GM18517 (cell line): Measurements from ENCODE around the gene BABAM2.
"Not testable (repeated sequence)": the region's sequence is repeated elsewhere in the genome, so short reads cannot be mapped to it uniquely, and the experiment has no call there.

ENCODE experiments used
- ATAC-seq: cut with Tn5 transposase; IDR thresholded peaks from one replicate; pipeline ENCODE4 v1.9.1; 2021; ENCODE audit warnings: mild to moderate bottlenecking, moderate library complexity; ENCODE audit not compliant: unreplicated experiment

BABAM2 gene

DNA sequence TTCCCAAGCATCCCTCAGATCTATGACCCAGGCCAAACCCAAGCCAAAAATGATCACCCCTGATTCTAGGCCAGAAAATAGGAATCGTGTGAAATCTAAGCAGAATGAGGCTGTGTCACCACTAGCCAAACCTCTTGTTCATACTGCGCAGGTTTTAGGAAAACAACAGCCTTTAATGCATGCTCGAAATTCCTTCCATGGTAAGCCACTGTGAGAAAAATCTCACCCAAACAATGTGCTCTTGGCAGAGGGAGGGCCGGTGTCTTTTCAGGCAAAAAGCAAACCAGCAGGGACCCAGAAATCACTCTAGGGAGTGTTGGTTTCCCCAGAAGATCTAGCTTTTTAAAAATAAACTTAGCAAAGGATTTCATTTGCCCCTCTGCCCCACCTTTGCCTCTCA is 430.9 kb downstream of the BABAM2 start:
- no peak for ATAC-seq

DNA sequence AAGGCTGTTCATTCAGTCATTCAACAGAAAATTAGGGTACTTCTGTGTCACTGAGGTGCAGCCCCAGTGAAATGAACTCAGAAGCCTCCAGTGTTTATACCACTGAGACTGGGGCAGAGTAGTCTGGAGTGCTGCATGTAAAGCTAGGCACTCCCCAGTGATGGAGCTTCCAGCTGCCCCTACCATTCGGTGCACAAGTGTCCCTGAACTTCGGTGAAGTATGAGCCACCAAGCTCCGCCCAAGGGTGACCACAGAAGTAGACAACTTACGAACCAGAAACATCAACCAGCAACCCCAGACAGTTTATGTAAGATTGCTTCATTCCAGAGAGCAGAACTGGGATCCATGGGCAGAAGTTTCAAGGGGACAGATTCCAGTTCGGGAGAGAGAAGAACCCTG is 431.5 kb downstream of the BABAM2 start:
- ATAC-seq, result no peak

DNA sequence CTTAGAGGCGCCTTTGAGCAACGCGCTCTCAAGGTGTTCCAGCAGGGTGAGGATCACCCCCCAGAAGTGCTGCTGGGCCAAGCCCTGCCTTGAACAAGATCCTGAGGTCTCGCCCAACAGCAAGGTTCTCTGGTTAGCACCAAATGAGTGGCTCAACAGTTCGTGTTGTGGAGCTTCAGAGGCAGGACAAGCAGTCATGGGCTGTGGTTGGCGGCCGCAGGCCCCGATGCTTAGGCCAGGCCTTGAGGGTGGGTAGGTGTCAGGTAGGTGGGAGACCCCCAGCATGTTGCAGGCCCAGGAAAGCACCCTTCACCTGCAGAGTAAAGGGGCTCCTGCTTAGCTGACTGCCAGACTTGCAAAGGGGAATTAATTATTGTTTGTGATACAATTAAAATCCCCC is 431.9 kb downstream of the BABAM2 start:
- ATAC-seq, result no peak

- ATAC-seq, result no peak
Measured at GRCh38 chr2:28322981-28323396, 432.5 kb downstream of the BABAM2 start.

DNA sequence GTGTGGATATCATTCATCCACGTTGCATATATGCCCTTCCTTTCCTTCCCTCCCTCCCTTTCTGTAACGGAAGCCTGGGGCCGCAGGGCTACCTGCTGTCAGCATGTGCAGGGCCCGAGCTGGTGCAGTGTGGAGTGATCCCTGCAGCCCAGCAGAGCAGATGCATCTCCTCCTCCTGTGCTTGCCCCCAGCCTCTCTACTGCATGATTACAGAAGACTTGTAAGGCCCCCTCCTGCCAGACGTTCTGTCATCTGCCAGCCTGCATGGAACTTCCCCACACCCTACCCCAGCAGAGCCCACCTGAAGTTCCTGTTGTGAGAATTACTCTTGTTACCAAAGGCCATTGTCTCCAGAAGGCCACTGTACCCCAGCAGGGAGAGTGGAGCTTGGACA is 434.6 kb downstream of the BABAM2 start:
- ATAC-seq, result no peak

- no peak for ATAC-seq
Measured at GRCh38 chr2:28325567-28326468, 435.3 kb downstream of the BABAM2 start.

- no peak for ATAC-seq
Measured at GRCh38 chr2:28326469-28326805, 435.9 kb downstream of the BABAM2 start.

GRCh38 chr2:28326881-28327505 is 436.5 kb downstream of the BABAM2 start:
- no peak for ATAC-seq

GRCh38 chr2:28327581-28327955 is 437.0 kb downstream of the BABAM2 start:
- ATAC-seq, result no peak

GRCh38 chr2:28327956-28328922 is 437.7 kb downstream of the BABAM2 start:
- no peak for ATAC-seq

GRCh38 chr2:28329184-28329583 is 438.7 kb downstream of the BABAM2 start:
- ATAC-seq, result no peak

DNA sequence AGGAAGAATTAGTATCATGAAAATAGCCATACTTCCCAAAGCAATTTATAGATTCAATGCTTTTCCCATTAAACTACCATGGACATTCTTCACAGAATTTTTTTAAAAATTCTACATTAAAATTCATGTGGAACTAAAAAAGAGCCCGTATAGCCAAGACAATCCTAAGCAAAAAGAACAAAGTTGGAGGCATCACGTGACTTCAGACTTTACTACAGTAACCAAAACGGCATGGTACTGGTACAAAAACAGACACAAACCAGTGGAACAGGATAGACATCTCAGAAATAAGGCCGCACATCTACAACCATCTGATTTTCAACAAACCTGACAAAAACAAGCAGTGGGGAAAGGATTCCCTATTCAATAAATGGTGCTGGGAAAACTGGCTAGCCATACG is 440.2 kb downstream of the BABAM2 start:
- ATAC-seq, result not testable (repeated sequence)

DNA sequence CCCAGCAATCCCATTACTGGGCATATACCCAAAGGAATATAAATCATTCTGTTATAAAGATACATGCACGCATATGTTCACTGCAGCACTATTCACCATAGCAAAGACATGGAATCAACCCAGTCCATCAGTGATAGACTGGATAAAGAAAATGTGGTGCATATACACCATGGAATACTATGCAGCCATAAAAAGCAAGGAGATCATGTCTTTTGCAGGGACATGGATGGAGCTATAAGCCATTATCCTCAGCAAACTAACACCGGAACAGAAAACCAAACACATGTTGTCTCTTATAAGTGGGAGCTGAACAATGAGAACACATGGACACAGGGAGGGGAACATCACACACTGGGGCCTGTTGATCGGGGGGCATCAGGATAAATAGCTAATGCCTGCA is 441.3 kb downstream of the BABAM2 start:
- ATAC-seq, result not testable (repeated sequence)

GRCh38 chr2:28332696-28333095 is 442.2 kb downstream of the BABAM2 start:
- ATAC-seq, result no peak

DNA sequence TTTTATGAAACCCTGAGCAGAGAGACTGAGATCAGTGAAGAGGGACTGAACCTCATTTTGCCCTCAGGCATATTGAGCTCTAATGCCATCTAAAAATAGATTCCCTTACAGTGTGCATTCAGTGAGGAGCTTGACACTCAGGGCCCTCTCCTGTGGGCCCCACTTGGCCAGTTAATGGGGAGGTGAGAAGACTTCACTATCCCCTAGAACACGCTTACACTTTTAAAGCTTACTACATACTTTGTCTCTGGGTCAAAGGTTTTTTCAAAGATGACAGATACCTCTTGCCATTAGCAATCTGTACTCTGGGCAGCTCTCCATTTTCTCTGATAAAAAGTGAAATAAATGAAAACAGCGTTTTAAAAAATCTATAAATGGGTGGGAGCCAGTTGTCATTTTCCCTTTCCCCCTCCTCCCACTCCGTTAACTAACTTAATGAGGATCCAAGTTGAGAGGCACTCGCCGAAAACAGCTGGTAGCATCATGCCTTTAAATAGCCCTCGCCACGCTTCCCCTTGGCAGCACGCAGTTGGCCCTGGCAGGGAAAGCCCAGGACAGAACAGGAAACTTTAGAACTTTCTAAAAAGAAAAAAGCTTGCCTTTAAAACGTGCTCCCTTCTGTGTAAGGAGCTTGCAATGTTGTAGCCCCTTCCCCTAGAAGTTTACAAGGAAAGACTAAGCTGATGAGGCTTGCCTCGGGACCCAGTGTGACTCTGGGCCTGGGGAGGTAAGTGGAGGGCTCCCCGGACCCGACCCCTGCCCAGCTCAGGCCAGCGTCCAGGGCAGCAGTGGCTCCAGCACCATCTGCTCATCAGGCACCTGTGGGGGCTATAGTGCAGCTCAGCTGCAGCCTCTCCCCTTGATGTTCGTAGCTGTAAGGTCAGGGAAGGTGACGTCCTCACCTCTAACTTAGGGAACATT is 443.3 kb downstream of the BABAM2 start:
- ATAC-seq, result no peak

DNA sequence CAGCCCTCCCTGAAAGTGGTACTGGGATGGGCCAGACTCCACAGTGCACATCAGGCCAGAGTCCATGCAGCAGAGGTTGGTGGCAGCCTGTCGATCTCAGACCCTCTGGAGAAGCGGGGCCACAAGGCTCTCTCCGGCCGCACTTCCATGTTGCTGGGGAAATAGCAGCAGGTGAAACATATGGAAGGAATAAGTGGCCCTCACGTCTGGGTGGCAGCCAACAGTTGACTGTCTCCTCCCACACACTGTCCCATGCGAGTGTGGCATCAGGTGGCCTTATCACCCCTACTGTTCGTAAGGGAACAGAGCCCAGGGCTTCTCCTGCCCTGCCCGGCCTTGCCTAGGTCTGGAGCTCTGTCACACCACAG is 444.0 kb downstream of the BABAM2 start:
- ATAC-seq, result no peak

- not testable (repeated sequence) for ATAC-seq
Measured at GRCh38 chr2:28335265-28335664, 444.7 kb downstream of the BABAM2 start.

- ATAC-seq, result no peak
Measured at GRCh38 chr2:28335666-28336065, 445.1 kb downstream of the BABAM2 start.

DNA sequence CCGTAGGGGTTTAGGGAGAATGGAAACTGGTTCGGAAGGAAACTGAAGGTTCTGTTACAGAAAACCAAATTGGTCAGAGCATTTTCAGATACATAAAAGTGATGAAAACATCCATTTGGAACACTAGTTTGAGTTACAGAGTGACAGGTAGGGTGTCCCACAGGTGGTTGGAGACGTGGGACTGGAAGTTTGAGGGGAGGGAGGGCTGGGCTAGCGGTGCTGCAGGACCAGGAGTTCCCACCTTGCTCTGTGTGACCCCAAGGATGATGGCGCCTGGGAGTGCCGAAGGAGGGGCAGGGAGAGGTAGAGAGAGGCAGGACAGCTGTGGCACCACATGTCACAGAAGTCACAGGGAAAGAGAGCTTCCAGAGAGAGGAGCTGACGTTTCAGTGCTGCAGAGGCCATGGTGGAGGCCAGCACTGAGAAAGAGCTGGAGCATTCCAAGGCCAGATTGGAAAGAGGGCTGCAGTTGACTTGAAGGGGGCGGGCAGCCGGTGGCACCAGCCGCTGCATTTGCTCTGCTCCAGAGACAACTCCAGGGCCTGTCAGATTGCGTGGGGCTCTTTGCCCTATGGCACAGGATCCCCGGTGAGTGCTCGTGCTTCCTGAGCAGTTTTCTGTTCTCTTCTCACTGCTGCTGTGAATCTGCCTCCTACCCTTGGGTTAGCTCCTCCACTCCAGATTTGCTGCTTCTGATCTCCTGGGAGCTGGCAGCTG is 445.9 kb downstream of the BABAM2 start:
- no peak for ATAC-seq
